ENCODE results near the gene NXPE3. TPM values are rescaled to one million over a fixed set of nuclear protein-coding genes. Genes with fewer than 3 reads are reported as not detected.

Gene NXPE3
- total RNA-seq, 1 experiment from 2014 or later = 15.9 TPM

DNA sequence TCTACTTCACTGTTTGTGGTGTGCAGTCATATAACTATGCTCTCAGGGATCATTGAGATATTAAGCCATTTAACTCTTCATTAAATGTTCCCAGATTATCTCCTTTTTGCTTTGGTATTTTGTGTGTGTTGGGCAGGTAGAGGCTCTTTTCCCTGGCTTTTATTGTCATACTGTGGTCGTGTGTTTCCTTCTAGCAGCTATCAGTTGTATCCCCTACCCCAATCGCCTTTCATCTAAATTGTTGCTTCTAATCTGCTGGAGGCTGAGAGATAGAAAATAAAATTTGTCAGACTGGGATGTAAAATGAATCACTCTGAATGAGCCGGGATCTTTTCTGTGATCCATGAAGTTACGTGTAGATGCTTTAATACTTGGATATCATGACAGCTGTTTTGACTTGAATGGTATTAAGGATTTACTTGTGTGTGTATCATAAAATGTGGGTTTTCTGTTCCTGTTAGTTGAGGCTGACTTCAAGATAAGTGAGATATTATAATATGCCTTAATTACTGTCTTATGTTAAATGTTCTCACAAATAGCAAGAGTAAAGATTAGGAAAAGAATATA is 79.5 kb downstream of the NXPE3 start:
- Histone ChIP-seq H3K18ac (ENCODE audit: insufficient read length, low read depth, low read length) (no peak overlapping the region), H3K14ac (ENCODE audit: insufficient read depth, low read length) (no peak overlapping the region), H4K8ac (replicated peaks; ENCODE audit: insufficient read length, low read depth, low read length) (no peak overlapping the region), H3T11ph (ENCODE audit: low read length) (no peak overlapping the region), H3K4me2 (ENCODE audit: insufficient read depth, insufficient read length, low read length) (no peak overlapping the region), H2BK120ac (ENCODE audit: low read depth, low read length, poor library complexity, severe bottlenecking) (no peak overlapping the region), H3K79me1 (ENCODE audit: insufficient read depth, low read depth, low read length, poor library complexity, severe bottlenecking) (no peaks in the 10 kb centered on the region), H4K91ac (ENCODE audit: insufficient read length, low read depth, low read length) (no peak overlapping the region), H4K20me1 (ENCODE audit: control insufficient read depth, insufficient read depth, insufficient read length) (no peaks in the 10 kb centered on the region), H3K9ac (ENCODE audit: extremely low read depth, insufficient read length, low read length) (no peak overlapping the region), H3K27ac (ENCODE audit: insufficient read length, low read depth, low read length) (no peak overlapping the region), H4K5ac (ENCODE audit: insufficient read length, low read depth, low read length) (no peak overlapping the region), H3K9me3 (ENCODE audit: control insufficient read depth, low read depth, low read length) (no peaks in the 10 kb centered on the region), H3K4ac (ENCODE audit: low read depth, low read length) (no peak overlapping the region), H3K23ac (ENCODE audit: insufficient read length, low read depth, low read length) (no peak overlapping the region), H2AFZ (ENCODE audit: low read length) (no peak overlapping the region), H3K56ac (ENCODE audit: insufficient read length, low read depth, low read length) (no peak overlapping the region), H2AK5ac (ENCODE audit: insufficient read length, low read length) (no peak overlapping the region), H2BK20ac (ENCODE audit: low read depth, low read length, poor library complexity, severe bottlenecking) (no peak overlapping the region), H2BK15ac (ENCODE audit: low read depth, low read length) (no peak overlapping the region), H2BK12ac (ENCODE audit: insufficient read length, low read depth, low read length) (no peak overlapping the region), H3K27me3 (ENCODE audit: insufficient read depth, low read length) (no peaks in the 10 kb centered on the region), H2BK5ac (ENCODE audit: insufficient read length, low read length) (no peak overlapping the region), H3K23me2 (ENCODE audit: insufficient read length, low read depth, low read length, poor library complexity, severe bottlenecking) (no peaks in the 10 kb centered on the region), H3K79me2 (ENCODE audit: insufficient read depth, low read length) (no peaks in the 10 kb centered on the region), H3K4me1 (ENCODE audit: insufficient read depth, low read length) (no peaks in the 10 kb centered on the region)
- Mint-ChIP-seq H3K4me3 (no peak overlapping the region), H3K9me3 (no peaks in the 10 kb centered on the region), H3K27ac (no peak overlapping the region), H3K27me3 (ENCODE audit: low read depth) (no peaks in the 10 kb centered on the region; the same call in 1 of the 2 replicates), H3K36me3 (ENCODE audit: insufficient read depth in 1 of 3, low read depth in 3 of 3) (peaks cover 37 to 71% (median 70%) of the 10 kb centered on the region in 3 experiments; a peak in 6 of 7 replicates), H3K4me1 (no peaks in the 10 kb centered on the region)
- DNase-seq = no peak
- no CpG with 5 or more reads among the region's 4 CpGs for WGBS (ENCODE audit: extremely low coverage, insufficient read length, low lambda C conversion rate)
- TF ChIP-seq, protein P1, sequence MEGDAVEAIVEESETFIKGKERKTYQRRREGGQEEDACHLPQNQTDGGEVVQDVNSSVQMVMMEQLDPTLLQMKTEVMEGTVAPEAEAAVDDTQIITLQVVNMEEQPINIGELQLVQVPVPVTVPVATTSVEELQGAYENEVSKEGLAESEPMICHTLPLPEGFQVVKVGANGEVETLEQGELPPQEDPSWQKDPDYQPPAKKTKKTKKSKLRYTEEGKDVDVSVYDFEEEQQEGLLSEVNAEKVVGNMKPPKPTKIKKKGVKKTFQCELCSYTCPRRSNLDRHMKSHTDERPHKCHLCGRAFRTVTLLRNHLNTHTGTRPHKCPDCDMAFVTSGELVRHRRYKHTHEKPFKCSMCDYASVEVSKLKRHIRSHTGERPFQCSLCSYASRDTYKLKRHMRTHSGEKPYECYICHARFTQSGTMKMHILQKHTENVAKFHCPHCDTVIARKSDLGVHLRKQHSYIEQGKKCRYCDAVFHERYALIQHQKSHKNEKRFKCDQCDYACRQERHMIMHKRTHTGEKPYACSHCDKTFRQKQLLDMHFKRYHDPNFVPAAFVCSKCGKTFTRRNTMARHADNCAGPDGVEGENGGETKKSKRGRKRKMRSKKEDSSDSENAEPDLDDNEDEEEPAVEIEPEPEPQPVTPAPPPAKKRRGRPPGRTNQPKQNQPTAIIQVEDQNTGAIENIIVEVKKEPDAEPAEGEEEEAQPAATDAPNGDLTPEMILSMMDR (conservative IDR thresholded peaks at IDR 0.05) = no peak
